A549 (cell line): ENCODE results near the gene HOXC6.

Experiments
- CHD4 ChIP-seq: fragments of 200-600 bp; sonication (generic); IDR thresholded peaks from 2 replicates; pipeline ENCODE4 v1.6.1; 2016; ENCODE audit warnings: antibody characterized with exemption, mild to moderate bottlenecking, borderline replicate concordance
- CTCF ChIP-seq: fragments of >200 bp; sonication (Bioruptor Twin); formaldehyde crosslinking; IDR thresholded peaks from 3 replicates; pipeline ENCODE4 v1.5.1; 2016
- ELK1 ChIP-seq: fragments of 150-350 bp; IDR thresholded peaks from 2 replicates; pipeline ENCODE4 v1.6.1; 2014; ENCODE audit warnings: low read depth, mild to moderate bottlenecking, low read length
- EP300 ChIP-seq, 2 experiments: fragments of >200 bp; sonication (Bioruptor Twin); formaldehyde crosslinking; IDR thresholded peaks; 2 replicates in 1 of 2; 3 replicates in 1 of 2; pipeline ENCODE4 v1.6.1; 2016 to 2017
- GATA3 ChIP-seq: IDR thresholded peaks from 2 replicates; pipeline ENCODE4 v1.6.1; 2012; ENCODE audit warnings: borderline replicate concordance
- MAX ChIP-seq: IDR thresholded peaks from 2 replicates; pipeline ENCODE4 v1.6.1; 2012
- NR3C1 ChIP-seq: fragments of >200 bp; sonication (Bioruptor Twin); formaldehyde crosslinking; IDR thresholded peaks from 3 replicates; pipeline ENCODE4 v1.6.1; 2017
- POLR2A ChIP-seq: IDR thresholded peaks from 2 replicates; pipeline ENCODE4 v1.6.1; 2012; ENCODE audit warnings: mild to moderate bottlenecking, low read length
- RAD21 ChIP-seq, 2 experiments: fragments of >200 bp in 1 of 2; sonication (Bioruptor Twin) in 1 of 2; formaldehyde crosslinking in 1 of 2; IDR thresholded peaks in 1 of 2; conservative IDR thresholded peaks in 1 of 2; 2 replicates in 1 of 2; 3 replicates in 1 of 2; pipeline ENCODE4 v1.6.1; 2012 to 2018; ENCODE audit warnings: inconsistent platforms in 1 of 2

GRCh38 chr12:53986686-53987483 is 41.4 kb upstream of the HOXC6 start:
- TF ChIP-seq CTCF (no peak), EP300 (IDR thresholded peaks at IDR 0.05) (no peak), CHD4 (no peak), NR3C1 (no peak), ELK1 (no peak), POLR2A (no peak), MAX (no peak), GATA3 (no peak), RAD21 (conservative IDR thresholded peaks at IDR 0.05 in 1 of 2, IDR thresholded peaks at IDR 0.05 in 1 of 2) (no peak)
